Karpas-422 (cell line): ENCODE results near the gene INSR. TPM values are rescaled to one million over a fixed set of nuclear protein-coding genes. Genes with fewer than 3 reads are reported as not detected.

Source experiments
- DNase-seq: peaks from one replicate; pipeline ENCODE4 v3.0.0-alpha.2; 2015
- H2AFZ ChIP-seq: fragments of 200-600 bp; sonication (generic); 2 replicates; pipeline ENCODE4 v1.6.1; 2014; ENCODE audit warnings: antibody characterized with exemption, low read length, mixed read lengths
- H3K27ac ChIP-seq: fragments of 200-600 bp; sonication (generic); 2 replicates; pipeline ENCODE4 v1.5.1; 2014; ENCODE audit warnings: mild to moderate bottlenecking, low read length, moderate library complexity
- H3K27me3 ChIP-seq: fragments of 200-600 bp; sonication (generic); 2 replicates; pipeline ENCODE4 v1.6.1; 2014; ENCODE audit warnings: low read length, mixed read lengths
- H3K36me3 ChIP-seq: fragments of 200-600 bp; sonication (generic); 2 replicates; pipeline ENCODE4 v1.6.1; 2014; ENCODE audit warnings: low read length, mixed read lengths; ENCODE audit not compliant: insufficient read depth
- H3K4me1 ChIP-seq: fragments of 200-600 bp; sonication (generic); 2 replicates; pipeline ENCODE4 v1.6.1; 2014; ENCODE audit warnings: mild to moderate bottlenecking, low read length, mixed read lengths
- H3K4me2 ChIP-seq: fragments of 200-600 bp; sonication (generic); 2 replicates; pipeline ENCODE4 v1.6.1; 2014; ENCODE audit warnings: low read length, low read depth, mild to moderate bottlenecking; ENCODE audit not compliant: poor library complexity, severe bottlenecking
- H3K4me3 ChIP-seq: fragments of 200-600 bp; sonication (generic); 2 replicates; pipeline ENCODE4 v1.5.1; 2014; ENCODE audit warnings: mild to moderate bottlenecking, antibody characterized with exemption, low read length, mixed read lengths
- H3K79me2 ChIP-seq: fragments of 200-600 bp; sonication (generic); 2 replicates; pipeline ENCODE4 v1.6.1; 2014; ENCODE audit warnings: mild to moderate bottlenecking, low read length, mixed read lengths
- H3K9ac ChIP-seq: fragments of 200-600 bp; sonication (generic); 2 replicates; pipeline ENCODE4 v1.6.0; 2014; ENCODE audit warnings: low read length
- H3K9me2 ChIP-seq: fragments of 200-600 bp; sonication (generic), shearing (Covaris generic); replicated peaks from 2 replicates; pipeline ENCODE4 v1.6.0; 2014; ENCODE audit warnings: mild to moderate bottlenecking, low read length, moderate library complexity; ENCODE audit not compliant: insufficient read depth
- H3K9me3 ChIP-seq: fragments of 300-700, 200-600 bp; sonication (generic); 2 replicates; pipeline ENCODE4 v1.6.1; 2014; ENCODE audit warnings: low read length, mixed read lengths
- H4K20me1 ChIP-seq: fragments of 200-600 bp; sonication (generic); 2 replicates; pipeline ENCODE4 v1.6.1; 2014; ENCODE audit warnings: mild to moderate bottlenecking, antibody characterized with exemption, low read length, low read depth; ENCODE audit not compliant: insufficient read depth
- total RNA-seq: library from RNA; depleted of rRNA; stranded (reverse); fragments of >200 nt; shearing (Covaris generic); gene quantifications from 2 replicates; pipeline ENCODE4 v1.2.3, GENCODE V29; 2014; ENCODE audit warnings: low replicate concordance

Gene INSR
- total RNA-seq, 1 experiment from 2014 or later = not detected

- Histone ChIP-seq H4K20me1 (no peaks in the 10 kb centered on the region), H3K27me3 (no peaks in the 10 kb centered on the region), H3K4me3 (no peak overlapping the region)
Measured at GRCh38 chr19:7137120-7137519, 157.1 kb downstream of the INSR start.

DNA sequence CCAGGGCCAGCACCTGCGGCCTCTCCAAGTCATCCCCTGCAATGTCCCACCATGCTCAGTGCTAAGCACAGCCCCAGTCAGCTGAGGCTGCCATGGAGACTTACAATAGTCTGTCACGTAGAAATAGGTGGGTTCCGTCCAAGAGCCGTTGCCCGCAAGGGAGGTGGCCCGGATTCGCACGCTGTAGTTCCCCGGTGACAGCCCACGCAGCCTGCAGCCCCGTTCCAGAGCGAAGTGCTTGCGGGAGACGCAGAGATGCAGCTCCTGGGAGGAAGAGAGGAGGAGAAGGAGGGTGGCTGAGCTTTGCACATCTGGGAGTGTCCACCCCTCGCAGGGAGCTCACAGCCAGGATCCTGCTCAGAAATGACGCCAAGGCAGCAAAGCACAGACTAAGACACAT, 162.2 kb downstream of the INSR start:
- H3K4me3 ChIP-seq = no peak overlapping the region
- no peaks in the 10 kb centered on the region for H3K27me3 ChIP-seq
- H3K9me2 ChIP-seq = no peaks in the 10 kb centered on the region
- no peaks in the 10 kb centered on the region for H3K79me2 ChIP-seq
- H3K36me3 ChIP-seq = no peaks in the 10 kb centered on the region
- no peaks in the 10 kb centered on the region for H3K4me1 ChIP-seq
- DNase-seq = no peak
- H4K20me1 ChIP-seq = no peaks in the 10 kb centered on the region
- H3K9me3 ChIP-seq = no peaks in the 10 kb centered on the region
- H3K27ac ChIP-seq = no peak overlapping the region
- no peak overlapping the region for H3K9ac ChIP-seq
- no peak overlapping the region for H3K4me2 ChIP-seq
- H2AFZ ChIP-seq = no peak overlapping the region

More at GRCh38 chr19:7137120-7137519, 157.1 kb downstream of the INSR start:
- no peaks in the 10 kb centered on the region for H3K36me3 ChIP-seq
- no peak overlapping the region for H3K9ac ChIP-seq
- H2AFZ ChIP-seq = no peak overlapping the region
- H3K9me2 ChIP-seq = no peaks in the 10 kb centered on the region
- no peak for DNase-seq
- no peaks in the 10 kb centered on the region for H3K4me1 ChIP-seq
- H3K79me2 ChIP-seq = no peaks in the 10 kb centered on the region
- H3K27ac ChIP-seq = no peak overlapping the region
- H3K9me3 ChIP-seq = no peaks in the 10 kb centered on the region
- H3K4me2 ChIP-seq = no peak overlapping the region

- no peak overlapping the region for H3K4me3 ChIP-seq
- H3K9me2 ChIP-seq = no peaks in the 10 kb centered on the region
- no peak overlapping the region for H2AFZ ChIP-seq
- H3K4me2 ChIP-seq = no peak overlapping the region
- H4K20me1 ChIP-seq = no peaks in the 10 kb centered on the region
- H3K9ac ChIP-seq = no peak overlapping the region
- H3K79me2 ChIP-seq = no peaks in the 10 kb centered on the region
- peaks cover 14% of the 10 kb centered on the region for H3K9me3 ChIP-seq
- no peaks in the 10 kb centered on the region for H3K27me3 ChIP-seq
- no peaks in the 10 kb centered on the region for H3K4me1 ChIP-seq
- no peaks in the 10 kb centered on the region for H3K36me3 ChIP-seq
- no peak for DNase-seq
- no peak overlapping the region for H3K27ac ChIP-seq
Measured at GRCh38 chr19:7130043-7130442, 164.2 kb downstream of the INSR start.

DNA sequence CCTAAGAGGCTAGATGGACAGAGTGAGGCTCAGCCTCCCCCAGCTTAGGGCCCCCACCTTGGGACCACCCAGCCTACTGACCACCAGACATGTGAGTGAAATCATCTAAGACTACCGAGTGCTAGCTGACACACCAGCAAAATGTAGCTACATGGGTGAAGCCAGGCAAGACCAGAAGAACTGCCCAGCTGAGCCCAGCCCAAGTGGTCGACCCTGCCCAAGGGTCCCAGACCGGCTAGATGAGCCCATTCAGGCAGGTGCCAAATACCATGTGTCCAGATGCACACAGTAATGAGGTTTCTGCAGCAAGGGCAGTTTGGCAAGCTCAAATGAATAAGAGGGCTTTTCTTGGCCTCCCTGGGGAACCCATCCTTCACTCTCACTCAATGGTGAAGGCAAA, 168.1 kb downstream of the INSR start:
- Histone ChIP-seq H3K27ac (no peak overlapping the region), H3K4me1 (no peaks in the 10 kb centered on the region), H3K9me2 (no peaks in the 10 kb centered on the region), H2AFZ (no peak overlapping the region), H3K27me3 (no peaks in the 10 kb centered on the region), H3K9ac (no peak overlapping the region), H4K20me1 (no peaks in the 10 kb centered on the region), H3K4me2 (no peak overlapping the region), H3K4me3 (no peak overlapping the region), H3K9me3 (peaks cover 14% of the 10 kb centered on the region), H3K36me3 (no peaks in the 10 kb centered on the region), H3K79me2 (no peaks in the 10 kb centered on the region)
- no peak for DNase-seq

DNA sequence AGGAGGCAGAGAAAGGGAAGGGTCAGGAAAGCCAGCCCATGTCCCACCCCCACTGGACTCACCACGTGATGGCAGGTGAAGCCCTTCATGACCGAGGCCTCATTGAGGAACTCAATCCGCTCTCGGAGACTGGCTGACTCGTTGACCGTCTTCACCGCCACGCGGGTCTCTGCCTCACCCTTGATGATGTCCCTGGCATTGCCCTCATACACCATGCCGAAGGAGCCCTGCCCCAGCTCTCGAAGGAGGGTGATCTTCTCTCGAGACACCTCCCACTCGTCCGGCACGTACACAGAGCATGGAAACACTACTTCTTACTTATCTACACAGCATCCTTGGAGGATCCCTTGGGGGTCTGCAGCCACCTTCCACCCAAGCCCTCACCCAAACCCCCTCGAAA, 169.0 kb downstream of the INSR start:
- H3K9me3 ChIP-seq = peaks cover 14% of the 10 kb centered on the region
- H4K20me1 ChIP-seq = no peaks in the 10 kb centered on the region
- no peaks in the 10 kb centered on the region for H3K9me2 ChIP-seq
- H2AFZ ChIP-seq = no peak overlapping the region
- H3K79me2 ChIP-seq = no peaks in the 10 kb centered on the region
- no peak for DNase-seq
- no peak overlapping the region for H3K9ac ChIP-seq
- H3K4me1 ChIP-seq = no peaks in the 10 kb centered on the region
- H3K27ac ChIP-seq = no peak overlapping the region
- no peak overlapping the region for H3K4me3 ChIP-seq
- H3K4me2 ChIP-seq = no peak overlapping the region
- H3K27me3 ChIP-seq = no peaks in the 10 kb centered on the region
- H3K36me3 ChIP-seq = no peaks in the 10 kb centered on the region

DNA sequence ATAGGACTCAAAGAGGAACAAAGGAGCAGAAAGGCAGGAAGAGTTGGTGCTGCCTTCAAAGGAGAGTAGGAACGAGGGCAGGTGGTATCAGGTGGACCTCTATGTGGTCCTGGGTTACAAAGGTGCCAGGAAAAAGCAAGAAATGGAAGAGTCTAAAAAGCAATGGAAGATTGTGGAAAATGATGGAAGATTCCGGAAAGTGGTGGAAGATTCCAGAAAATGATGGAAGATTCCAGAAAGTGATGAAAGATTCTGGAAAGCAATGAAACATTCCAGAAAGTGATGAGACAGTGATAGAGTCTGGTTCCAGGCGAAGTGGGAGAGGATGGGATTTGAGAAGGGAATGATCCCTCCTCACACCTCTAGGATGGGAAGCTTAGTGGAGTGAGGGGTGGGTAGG, 169.4 kb downstream of the INSR start:
- H3K79me2 ChIP-seq = no peaks in the 10 kb centered on the region
- H4K20me1 ChIP-seq = no peaks in the 10 kb centered on the region
- no peak overlapping the region for H3K4me3 ChIP-seq
- no peak overlapping the region for H3K27ac ChIP-seq
- H3K4me2 ChIP-seq = no peak overlapping the region
- no peaks in the 10 kb centered on the region for H3K9me2 ChIP-seq
- no peaks in the 10 kb centered on the region for H3K27me3 ChIP-seq
- no peaks in the 10 kb centered on the region for H3K4me1 ChIP-seq
- H3K9me3 ChIP-seq = peaks cover 14% of the 10 kb centered on the region
- H3K9ac ChIP-seq = no peak overlapping the region
- no peak overlapping the region for H2AFZ ChIP-seq
- no peaks in the 10 kb centered on the region for H3K36me3 ChIP-seq
- no peak for DNase-seq

DNA sequence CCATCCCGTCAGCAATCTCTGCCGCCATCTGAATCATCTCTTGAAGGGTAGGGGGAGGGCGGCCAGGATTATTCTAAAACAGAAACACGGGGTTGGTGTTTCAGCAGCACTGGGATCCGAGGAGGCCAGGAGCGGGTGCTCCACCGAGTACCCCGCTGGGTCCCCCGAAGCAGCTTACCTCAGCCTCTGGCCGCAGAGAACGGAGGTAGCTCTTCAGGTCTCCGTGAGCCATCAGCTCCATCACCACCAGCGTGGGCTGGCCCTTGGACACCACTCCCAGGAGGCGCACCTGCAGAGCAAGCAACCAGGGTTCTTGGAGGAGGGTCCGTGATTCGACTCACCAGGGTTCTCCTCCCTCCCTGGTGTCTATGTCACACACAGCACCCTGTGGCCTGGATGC, 171.5 kb downstream of the INSR start:
- Histone ChIP-seq H3K9me2 (no peaks in the 10 kb centered on the region), H3K27ac (no peak overlapping the region), H3K4me3 (no peak overlapping the region), H3K9ac (no peak overlapping the region), H3K4me2 (no peak overlapping the region), H2AFZ (no peak overlapping the region), H3K9me3 (peaks cover 14% of the 10 kb centered on the region), H3K79me2 (no peaks in the 10 kb centered on the region), H4K20me1 (no peaks in the 10 kb centered on the region), H3K27me3 (no peaks in the 10 kb centered on the region), H3K4me1 (no peaks in the 10 kb centered on the region), H3K36me3 (no peaks in the 10 kb centered on the region)
- DNase-seq = no peak

- Histone ChIP-seq H3K79me2 (no peaks in the 10 kb centered on the region), H2AFZ (no peak overlapping the region), H3K27me3 (no peaks in the 10 kb centered on the region), H3K9me3 (peaks cover 4% of the 10 kb centered on the region; the same call in 1 of the 2 replicates), H3K27ac (no peak overlapping the region), H3K4me1 (no peaks in the 10 kb centered on the region), H3K4me2 (no peak overlapping the region), H3K9me2 (no peaks in the 10 kb centered on the region), H3K4me3 (no peak overlapping the region), H3K36me3 (no peaks in the 10 kb centered on the region), H4K20me1 (no peaks in the 10 kb centered on the region), H3K9ac (no peak overlapping the region)
- DNase-seq = no peak
Measured at GRCh38 chr19:7120499-7120898, 173.7 kb downstream of the INSR start.

- no peak overlapping the region for H3K9ac ChIP-seq
- no peaks in the 10 kb centered on the region for H3K9me2 ChIP-seq
- H3K4me1 ChIP-seq = no peaks in the 10 kb centered on the region
- no peaks in the 10 kb centered on the region for H3K27me3 ChIP-seq
- no peaks in the 10 kb centered on the region for H3K79me2 ChIP-seq
- no peak overlapping the region for H3K4me2 ChIP-seq
- H3K27ac ChIP-seq = no peak overlapping the region
- no peaks in the 10 kb centered on the region for H3K36me3 ChIP-seq
- no peaks in the 10 kb centered on the region for H3K9me3 ChIP-seq
- no peak for DNase-seq
- H4K20me1 ChIP-seq = no peaks in the 10 kb centered on the region
- no peak overlapping the region for H3K4me3 ChIP-seq
- no peak overlapping the region for H2AFZ ChIP-seq
Measured at GRCh38 chr19:7119582-7119981, 174.6 kb downstream of the INSR start.
